H9 (cell line): ENCODE measurements around the gene LRMDA. TPM values are rescaled to one million over a fixed set of nuclear protein-coding genes. Genes with fewer than 3 reads are reported as not detected.

Source experiments
- DNase-seq: peaks from one replicate; pipeline ENCODE4 v3.0.0-alpha.2; 2017
- H2AFZ ChIP-seq: one replicate; pipeline ENCODE4 v1.6.1; 2013; ENCODE audit warnings: mild to moderate bottlenecking, low read length, control low read depth, moderate library complexity
- H2AK5ac ChIP-seq: 2 replicates; pipeline ENCODE4 v1.6.1; 2013; ENCODE audit warnings: low read length, control low read depth, mixed read lengths; ENCODE audit not compliant: insufficient read length
- H2BK120ac ChIP-seq: one replicate; pipeline ENCODE4 v1.6.1; 2013; ENCODE audit warnings: low read depth, mild to moderate bottlenecking, low read length, control low read depth, inconsistent platforms; ENCODE audit not compliant: poor library complexity, severe bottlenecking
- H2BK12ac ChIP-seq: 2 replicates; pipeline ENCODE4 v1.6.1; 2013; ENCODE audit warnings: low read length, control low read depth, mixed read lengths, low read depth; ENCODE audit not compliant: insufficient read length
- H2BK15ac ChIP-seq: 2 replicates; pipeline ENCODE4 v1.6.1; 2013; ENCODE audit warnings: low read depth, low read length, control low read depth
- H2BK20ac ChIP-seq: one replicate; pipeline ENCODE4 v1.6.1; 2013; ENCODE audit warnings: low read depth, mild to moderate bottlenecking, low read length, control low read depth, inconsistent platforms; ENCODE audit not compliant: poor library complexity, severe bottlenecking
- H2BK5ac ChIP-seq: 2 replicates; pipeline ENCODE4 v1.6.1; 2013; ENCODE audit warnings: low read length, control low read depth, mixed read lengths; ENCODE audit not compliant: insufficient read length
- H3K14ac ChIP-seq: 2 replicates; pipeline ENCODE4 v1.6.1; 2013; ENCODE audit warnings: low read length, control low read depth; ENCODE audit not compliant: insufficient read depth
- H3K18ac ChIP-seq: 2 replicates; pipeline ENCODE4 v1.6.1; 2013; ENCODE audit warnings: low read depth, mild to moderate bottlenecking, mixed read lengths, low read length, control low read depth; ENCODE audit not compliant: insufficient read length
- H3K23ac ChIP-seq: 2 replicates; pipeline ENCODE4 v1.6.1; 2013; ENCODE audit warnings: low read length, control low read depth, mixed read lengths, low read depth; ENCODE audit not compliant: insufficient read length
- H3K23me2 ChIP-seq: 2 replicates; pipeline ENCODE4 v1.6.1; 2013; ENCODE audit warnings: low read depth, mild to moderate bottlenecking, mixed read lengths, low read length, control low read depth; ENCODE audit not compliant: insufficient read length, poor library complexity, severe bottlenecking
- H3K27ac ChIP-seq: 2 replicates; pipeline ENCODE4 v1.5.1; 2013; ENCODE audit warnings: low read length, control low read depth, mixed read lengths, low read depth; ENCODE audit not compliant: insufficient read length
- H3K27me3 ChIP-seq: 2 replicates; pipeline ENCODE4 v1.6.1; 2013; ENCODE audit warnings: low read length, control low read depth, inconsistent platforms; ENCODE audit not compliant: insufficient read depth
- H3K4ac ChIP-seq: 2 replicates; pipeline ENCODE4 v1.6.1; 2013; ENCODE audit warnings: low read depth, mild to moderate bottlenecking, control low read depth, inconsistent platforms, low read length, moderate library complexity
- H3K4me1 ChIP-seq: 2 replicates; pipeline ENCODE4 v1.6.1; 2013; ENCODE audit warnings: low read length, control low read depth, inconsistent platforms; ENCODE audit not compliant: insufficient read depth
- H3K4me2 ChIP-seq: 2 replicates; pipeline ENCODE4 v1.6.1; 2013; ENCODE audit warnings: low read length, control low read depth, mixed read lengths; ENCODE audit not compliant: insufficient read length, insufficient read depth
- H3K56ac ChIP-seq: 2 replicates; pipeline ENCODE4 v1.6.1; 2013; ENCODE audit warnings: low read depth, mild to moderate bottlenecking, mixed read lengths, low read length, control low read depth; ENCODE audit not compliant: insufficient read length
- H3K79me1 ChIP-seq: 2 replicates; pipeline ENCODE4 v1.6.1; 2013; ENCODE audit warnings: low read depth, mild to moderate bottlenecking, moderate library complexity, low read length, control low read depth, inconsistent platforms; ENCODE audit not compliant: insufficient read depth, poor library complexity, severe bottlenecking
- H3K79me2 ChIP-seq: 2 replicates; pipeline ENCODE4 v1.6.1; 2013; ENCODE audit warnings: low read length, control low read depth, inconsistent platforms; ENCODE audit not compliant: insufficient read depth
- H3K9ac ChIP-seq: 2 replicates; pipeline ENCODE4 v1.6.1; 2013; ENCODE audit warnings: low read length, control low read depth, mixed read lengths; ENCODE audit not compliant: insufficient read length; ENCODE audit errors: extremely low read depth
- H3K9me3 ChIP-seq: one replicate; pipeline ENCODE4 v1.6.1; 2013; ENCODE audit warnings: low read depth, low read length, inconsistent platforms; ENCODE audit not compliant: control insufficient read depth
- H3T11ph ChIP-seq: one replicate; pipeline ENCODE4 v1.6.1; 2013; ENCODE audit warnings: mild to moderate bottlenecking, low read length, control low read depth, inconsistent platforms
- H4K20me1 ChIP-seq: one replicate; pipeline ENCODE4 v1.6.1; 2013; ENCODE audit not compliant: control insufficient read depth, insufficient read length, insufficient read depth
- H4K5ac ChIP-seq: 2 replicates; pipeline ENCODE4 v1.6.1; 2013; ENCODE audit warnings: low read depth, mild to moderate bottlenecking, mixed read lengths, low read length, control low read depth; ENCODE audit not compliant: insufficient read length
- H4K8ac ChIP-seq: replicated peaks from 2 replicates; pipeline ENCODE4 v1.6.1; 2013; ENCODE audit warnings: low read length, control low read depth, mixed read lengths, low read depth; ENCODE audit not compliant: insufficient read length
- H4K91ac ChIP-seq: 2 replicates; pipeline ENCODE4 v1.6.1; 2013; ENCODE audit warnings: low read depth, mild to moderate bottlenecking, moderate library complexity, mixed read lengths, low read length, control low read depth; ENCODE audit not compliant: insufficient read length
- H3K27ac Mint-ChIP-seq, 3 experiments: 2 replicates in 2 of 3; 3 replicates in 1 of 3; pipeline ENCODE4 v1.8.0; 2020 to 2021; ENCODE audit warnings: mixed read lengths in 3 of 3, mild to moderate bottlenecking in 1 of 3, moderate library complexity in 1 of 3
- H3K27me3 Mint-ChIP-seq: 2 replicates; pipeline ENCODE4 v1.8.0; 2021; ENCODE audit warnings: low read depth, mild to moderate bottlenecking, moderate library complexity, mixed read lengths
- H3K36me3 Mint-ChIP-seq, 3 experiments: 2 replicates in 2 of 3; 3 replicates in 1 of 3; pipeline ENCODE4 v1.8.0; 2020 to 2021; ENCODE audit warnings: low read depth in 3 of 3, mixed read lengths in 3 of 3; ENCODE audit not compliant: insufficient read depth in 1 of 3
- H3K4me1 Mint-ChIP-seq, 2 experiments: 2 replicates each; pipeline ENCODE4 v1.8.0; 2020; ENCODE audit warnings: mixed read lengths in 2 of 2
- H3K4me3 Mint-ChIP-seq, 2 experiments: 2 replicates in 1 of 2; 3 replicates in 1 of 2; pipeline ENCODE4 v1.8.0; 2020 to 2021; ENCODE audit warnings: mild to moderate bottlenecking in 2 of 2, mixed read lengths in 2 of 2, moderate library complexity in 1 of 2
- H3K9me3 Mint-ChIP-seq, 2 experiments: 2 replicates in 1 of 2; 3 replicates in 1 of 2; pipeline ENCODE4 v1.8.0; 2020; ENCODE audit warnings: mild to moderate bottlenecking in 2 of 2, mixed read lengths in 2 of 2, moderate library complexity in 1 of 2
- CTCF ChIP-seq: fragments of 200-600 bp; sonication (generic); conservative IDR thresholded peaks from 3 replicates; pipeline ENCODE4 v1.8.0; 2021; ENCODE audit warnings: antibody characterized with exemption, mild to moderate bottlenecking
- WGBS: extraction: QIAGEN DNeasy Blood & Tissue Kit; methylation state at CpG from one replicate; pipeline ENCODE4 v1.1.7; 2013; ENCODE audit warnings: missing lambda C conversion rate, low lambda C conversion rate, mixed read lengths; ENCODE audit not compliant: insufficient read length; ENCODE audit errors: extremely low coverage; 5-methylcytosine and 5-hydroxymethylcytosine counted together
- total RNA-seq: library from RNA; stranded (reverse); gene quantifications from 2 replicates; pipeline ENCODE4 v1.2.1, GENCODE V29; 2021

Gene LRMDA
- total RNA-seq, 1 experiment from 2014 or later: 1.8 TPM

- H4K20me1 ChIP-seq: no peaks in the 10 kb centered on the region
- no peak overlapping the region for H3K4ac ChIP-seq
- no peaks in the 10 kb centered on the region for H3K27me3 ChIP-seq
- H3K9me3 ChIP-seq: no peaks in the 10 kb centered on the region
- no peak overlapping the region for H4K91ac ChIP-seq
- no peak for TF ChIP-seq CTCF
- H3K9ac ChIP-seq: no peak overlapping the region
- H2BK12ac ChIP-seq: no peak overlapping the region
- Mint-ChIP-seq H3K4me1 (peaks cover 11 to 14% of the 10 kb centered on the region in 2 experiments), H3K4me3 (no peak overlapping the region), H3K9me3 (peaks cover 0 to 2% of the 10 kb centered on the region in 2 experiments; a peak in 3 of 5 replicates), H3K27ac (no peak overlapping the region; a peak in 1 of 7 replicates), H3K27me3 (no peaks in the 10 kb centered on the region; the same call in none of the 2 replicates), H3K36me3 (no peaks in the 10 kb centered on the region)
- no peak overlapping the region for H3T11ph ChIP-seq
- DNase-seq: no peak
- H3K23ac ChIP-seq: no peak overlapping the region
- H3K27ac ChIP-seq: no peak overlapping the region
- no peak overlapping the region for H3K14ac ChIP-seq
- H3K56ac ChIP-seq: no peak overlapping the region
- no CpG with 5 or more reads among the region's 5 CpGs for WGBS
- no peaks in the 10 kb centered on the region for H3K79me1 ChIP-seq
- H3K4me2 ChIP-seq: no peak overlapping the region
- no peak overlapping the region for H2BK120ac ChIP-seq
- no peak overlapping the region for H2AFZ ChIP-seq
- no peaks in the 10 kb centered on the region for H3K23me2 ChIP-seq
- H2BK5ac ChIP-seq: no peak overlapping the region
- H3K18ac ChIP-seq: no peak overlapping the region
- no peaks in the 10 kb centered on the region for H3K4me1 ChIP-seq
- H2BK15ac ChIP-seq: no peak overlapping the region
- H4K5ac ChIP-seq: no peak overlapping the region
- H2AK5ac ChIP-seq: no peak overlapping the region
- H4K8ac ChIP-seq: no peak overlapping the region
- H2BK20ac ChIP-seq: no peak overlapping the region
- no peaks in the 10 kb centered on the region for H3K79me2 ChIP-seq
These were observed 376.0 kb downstream of the LRMDA start for GRCh38 chr10:75807456-75807855.
